Measurements from ENCODE around the gene HSD11B1. TPM values are rescaled to one million over a fixed set of nuclear protein-coding genes. Genes with fewer than 3 reads are reported as not detected.

Gene HSD11B1
- total and polyA plus RNA-seq, 12 donors: 0.59 to 15.7 (median 3.0) TPM

DNA sequence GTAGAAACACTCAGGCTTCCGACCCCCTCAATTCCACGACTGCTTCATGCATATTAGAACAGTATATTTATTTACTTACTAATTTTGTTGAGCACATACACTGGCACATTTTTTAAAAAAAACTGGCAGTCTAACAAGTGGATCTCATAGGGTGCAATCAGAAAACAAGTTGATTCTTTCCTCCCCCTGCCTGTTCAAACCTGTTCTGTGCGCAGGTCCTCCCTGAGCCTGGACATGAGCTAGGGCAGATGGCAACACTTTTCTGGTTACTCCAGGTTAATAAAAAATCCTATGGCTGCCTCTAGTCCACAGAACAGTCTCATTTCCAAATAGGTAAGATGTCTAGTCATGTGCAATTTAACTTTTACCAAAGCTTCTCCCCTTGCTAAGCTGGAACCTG lies 18.6 kb downstream of the HSD11B1 start:
- no peak overlapping the region for H3K4me3 ChIP-seq
- no peak for ATAC-seq

DNA sequence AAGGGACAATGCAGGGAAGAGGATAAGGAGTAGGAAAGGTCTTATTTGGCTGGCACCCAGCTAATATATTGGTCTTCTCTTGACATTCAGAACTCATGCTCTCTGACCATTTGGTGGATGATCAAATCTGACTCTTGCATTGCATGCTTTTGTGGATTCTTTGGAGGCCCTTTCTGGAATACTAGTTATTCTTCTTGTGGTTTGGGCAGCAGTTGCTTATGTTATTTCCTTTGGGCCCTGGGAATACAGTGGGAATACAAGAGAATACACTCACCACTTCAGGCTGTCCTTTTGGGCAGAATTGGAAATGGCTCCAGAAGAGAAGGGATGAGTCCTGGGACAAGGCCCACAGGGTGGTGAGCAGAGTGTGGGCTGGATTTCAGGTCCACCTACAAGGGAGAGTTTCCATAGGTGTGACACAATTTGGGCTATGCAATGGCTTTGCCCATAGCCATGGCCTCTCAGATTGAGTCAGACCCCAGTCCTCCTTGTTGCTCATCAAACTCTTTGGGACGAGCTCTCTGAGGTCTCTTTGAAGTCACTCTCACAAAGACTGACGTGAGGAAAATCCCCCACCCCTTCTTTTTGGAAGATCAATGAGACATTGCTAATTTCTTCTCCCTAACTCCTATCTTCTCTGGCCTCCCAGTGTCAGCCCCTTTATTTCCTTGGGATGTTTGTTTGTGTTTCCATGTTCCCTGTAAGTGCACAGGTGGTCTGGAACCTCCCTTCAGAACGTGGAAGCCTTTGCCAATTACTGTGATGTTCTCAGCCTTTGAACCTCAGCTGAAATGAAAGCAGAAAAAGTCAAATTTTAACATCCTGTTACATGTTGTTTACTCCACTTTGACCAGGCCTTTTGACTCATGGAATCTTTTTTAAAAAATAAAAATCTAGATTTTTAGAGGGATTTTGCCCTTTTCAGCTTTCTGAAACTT lies 19.4 kb downstream of the HSD11B1 start:
- WGBS, 2 donors: 85 to 91% methylated on average over 3 of the region's 3 CpGs
- DNase-seq: no peak
- Histone ChIP-seq H3K9me3 (no peaks in the 10 kb centered on the region), H3K36me3 (no peaks in the 10 kb centered on the region), H3K27me3 (no peaks in the 10 kb centered on the region), H3K27ac (no peak overlapping the region), H3K4me1 (peaks cover 0 to 36% (median 14%) of the 10 kb centered on the region in 9 donors), H3K4me3 (no peak overlapping the region)
- intact Hi-C loops (cut with DNase I): no loop called here
- ATAC-seq: no peak
- TF ChIP-seq, protein P1, sequence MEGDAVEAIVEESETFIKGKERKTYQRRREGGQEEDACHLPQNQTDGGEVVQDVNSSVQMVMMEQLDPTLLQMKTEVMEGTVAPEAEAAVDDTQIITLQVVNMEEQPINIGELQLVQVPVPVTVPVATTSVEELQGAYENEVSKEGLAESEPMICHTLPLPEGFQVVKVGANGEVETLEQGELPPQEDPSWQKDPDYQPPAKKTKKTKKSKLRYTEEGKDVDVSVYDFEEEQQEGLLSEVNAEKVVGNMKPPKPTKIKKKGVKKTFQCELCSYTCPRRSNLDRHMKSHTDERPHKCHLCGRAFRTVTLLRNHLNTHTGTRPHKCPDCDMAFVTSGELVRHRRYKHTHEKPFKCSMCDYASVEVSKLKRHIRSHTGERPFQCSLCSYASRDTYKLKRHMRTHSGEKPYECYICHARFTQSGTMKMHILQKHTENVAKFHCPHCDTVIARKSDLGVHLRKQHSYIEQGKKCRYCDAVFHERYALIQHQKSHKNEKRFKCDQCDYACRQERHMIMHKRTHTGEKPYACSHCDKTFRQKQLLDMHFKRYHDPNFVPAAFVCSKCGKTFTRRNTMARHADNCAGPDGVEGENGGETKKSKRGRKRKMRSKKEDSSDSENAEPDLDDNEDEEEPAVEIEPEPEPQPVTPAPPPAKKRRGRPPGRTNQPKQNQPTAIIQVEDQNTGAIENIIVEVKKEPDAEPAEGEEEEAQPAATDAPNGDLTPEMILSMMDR (IDR thresholded peaks at IDR 0.05): no peak

More for the DNA sequence above, 18.6 kb downstream of the HSD11B1 start:
- no peaks in the 10 kb centered on the region for H3K36me3 ChIP-seq
- H3K27ac ChIP-seq: no peak overlapping the region
- intact Hi-C loops (cut with DNase I): no loop called here
- H3K4me1 ChIP-seq: peaks cover 0 to 28% (median 8%) of the 10 kb centered on the region in 9 donors
- no peaks in the 10 kb centered on the region for H3K9me3 ChIP-seq
- 96% methylated on average over 3 of the region's 3 CpGs for WGBS, 2 donors
- no peaks in the 10 kb centered on the region for H3K27me3 ChIP-seq
- TF ChIP-seq, protein P1 (IDR thresholded peaks at IDR 0.05): no peak
- no peak for DNase-seq

DNA sequence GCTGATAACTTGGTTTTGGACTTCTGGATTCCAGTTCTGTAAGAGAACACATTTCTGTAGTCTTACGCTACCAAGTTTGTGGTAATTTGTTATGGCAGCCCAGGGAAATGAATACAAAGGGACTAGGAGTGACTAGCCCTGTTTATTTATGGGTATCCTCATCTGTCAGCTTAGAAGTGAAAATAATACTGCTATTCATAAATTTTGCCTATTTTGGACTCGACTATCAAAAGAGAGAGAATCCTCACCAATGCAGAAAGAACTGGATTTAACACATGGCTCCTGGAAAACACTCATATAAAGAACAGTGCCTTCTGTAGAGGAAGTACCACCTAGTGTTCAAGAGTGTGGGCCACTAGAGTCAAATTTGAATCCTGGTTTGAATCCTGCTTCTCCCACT lies 22.6 kb downstream of the HSD11B1 start:
- DNase-seq: no peak
- Histone ChIP-seq H3K27ac (peak overlapping the region in 4 of 10 donors; percentile 35 to 65 (median 47)), H3K36me3 (no peaks in the 10 kb centered on the region), H3K27me3 (no peaks in the 10 kb centered on the region), H3K9me3 (peaks cover 0 to 4% (median 0%) of the 10 kb centered on the region in 11 donors), H3K4me1 (peaks cover 0 to 23% (median 14%) of the 10 kb centered on the region in 9 donors), H3K4me3 (no peak overlapping the region)
- intact Hi-C loops (cut with DNase I): no loop called here
- WGBS, 2 donors: 91 to 93% methylated on average over 2 of the region's 2 CpGs
- no peak for ATAC-seq
- TF ChIP-seq, protein P1 (IDR thresholded peaks at IDR 0.05): no peak

DNA sequence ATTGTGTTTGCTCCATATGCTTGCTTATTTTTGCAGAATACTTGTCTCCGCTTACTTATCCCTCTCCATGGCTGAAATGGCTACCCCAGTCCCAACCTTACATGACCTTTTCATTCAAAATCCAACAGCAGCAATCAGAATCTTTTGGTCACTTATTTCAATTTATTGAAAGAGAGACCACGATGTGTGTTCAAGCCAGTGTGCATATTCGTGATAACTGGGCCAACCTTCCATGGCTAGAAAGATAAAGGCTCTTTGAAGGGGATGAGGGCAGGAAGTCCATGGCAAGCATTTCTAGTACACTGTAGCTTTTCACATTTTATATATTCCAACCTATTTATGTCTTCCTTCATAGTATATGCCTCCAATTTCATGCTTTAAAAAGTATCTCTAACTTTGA lies 23.1 kb downstream of the HSD11B1 start:
- no peak overlapping the region for H3K4me3 ChIP-seq
- peaks cover under 1 to 28% (median 15%) of the 10 kb centered on the region in 9 donors for H3K4me1 ChIP-seq
- H3K9me3 ChIP-seq: peaks cover 0 to 4% (median 0%) of the 10 kb centered on the region in 11 donors
- DNase-seq (no peak), ATAC-seq (no peak)
- intact Hi-C loops (cut with DNase I): no loop called here
- no peaks in the 10 kb centered on the region for H3K27me3 ChIP-seq
- no peaks in the 10 kb centered on the region for H3K36me3 ChIP-seq
- peak overlapping the region in 7 of 10 donors; percentile 28 to 66 (median 48) for H3K27ac ChIP-seq
- 45 to 53% methylated on average over 3 of the region's 3 CpGs for WGBS, 2 donors
- TF ChIP-seq, protein P1 (IDR thresholded peaks at IDR 0.05): no peak
